Endothelial cell of umbilical vein (primary cell): ENCODE measurements around the gene PARD6G. TPM values are rescaled to one million over a fixed set of nuclear protein-coding genes. Genes with fewer than 3 reads are reported as not detected.

Experiments
- BruUV-seq: library from RNA; stranded (reverse); fragments of 400-500 nt; replicated peaks from 2 replicates; lab custom pipeline; 2021; lab: Mats Ljungman, UMichigan
- CTCF ChIA-PET: fragments of 300-600, 350-600 bp; sonication (Branson Sonifier 250); formaldehyde crosslinking; loops from one replicate; lab custom pipeline; 2021; ENCODE audit warnings: antibody characterized with exemption, inconsistent platforms; lab: Charles Lee
- POLR2A ChIA-PET: fragments of 300-600, 350-600 bp; sonication (Branson Sonifier 250); formaldehyde crosslinking; loops from one replicate; lab custom pipeline; 2021; ENCODE audit warnings: antibody characterized with exemption, inconsistent platforms; lab: Charles Lee
- DNase-seq: peaks from one replicate; pipeline ENCODE4 v3.0.0-alpha.2; 2011; ENCODE audit warnings: low read depth, low spot score
- FAIRE-seq: peaks from 2 replicates; lab custom pipeline; 2011; peaks lifted over from hg19 to GRCh38; lab: Jason Lieb, UNC
- H2AFZ ChIP-seq: 2 replicates; pipeline ENCODE4 v1.6.0; 2012; ENCODE audit warnings: low read depth, low read length, control low read depth, inconsistent platforms
- H3K27ac ChIP-seq: 2 replicates; pipeline ENCODE4 v1.5.1; 2011; ENCODE audit warnings: low read depth, mild to moderate bottlenecking, control low read depth, low read length, moderate library complexity; ENCODE audit not compliant: insufficient read depth
- H3K27me3 ChIP-seq, 2 experiments: 2 replicates each; pipeline versions ENCODE4 v1.6.0 to v1.6.1; 2011; ENCODE audit warnings: low read length in 2 of 2, mixed read lengths in 1 of 2; ENCODE audit not compliant: control insufficient read depth in 2 of 2, insufficient read depth in 2 of 2
- H3K36me3 ChIP-seq, 2 experiments: 2 replicates in 1 of 2; 3 replicates in 1 of 2; pipeline ENCODE4 v1.5.1; 2011; ENCODE audit warnings: low read length in 2 of 2, mild to moderate bottlenecking in 1 of 2, moderate library complexity in 1 of 2; ENCODE audit not compliant: control insufficient read depth in 2 of 2, insufficient read depth in 2 of 2; ENCODE audit errors: extremely low read depth in 1 of 2
- H3K4me1 ChIP-seq: 3 replicates; pipeline ENCODE4 v1.5.1; 2011; ENCODE audit warnings: mild to moderate bottlenecking, low read length; ENCODE audit not compliant: control insufficient read depth, insufficient read depth; ENCODE audit errors: extremely low read depth
- H3K4me2 ChIP-seq: 2 replicates; pipeline ENCODE4 v1.6.1; 2011; ENCODE audit warnings: low read length, control low read depth, mixed read lengths; ENCODE audit not compliant: insufficient read depth
- H3K4me3 ChIP-seq, 3 experiments: fragments of 200-600 bp in 1 of 3; sonication (generic), shearing (Covaris generic) in 1 of 3; replicated peaks in 1 of 3; 2 replicates each; pipeline ENCODE4 v1.5.1; 2011 to 2016; ENCODE audit warnings: control low read depth in 3 of 3, low read length in 3 of 3, mild to moderate bottlenecking in 2 of 3, inconsistent platforms in 1 of 3, low read depth in 1 of 3, moderate library complexity in 1 of 3; ENCODE audit not compliant: insufficient read depth in 1 of 3
- H3K79me2 ChIP-seq: 2 replicates; pipeline ENCODE4 v1.6.0; 2012; ENCODE audit warnings: low read length, inconsistent platforms; ENCODE audit not compliant: control insufficient read depth, insufficient read depth
- H3K9ac ChIP-seq: replicated peaks from 2 replicates; pipeline ENCODE3; 2011; ENCODE audit warnings: low read length, control low read depth; ENCODE audit not compliant: insufficient read depth; ENCODE audit errors: extremely low read depth
- H3K9me1 ChIP-seq: replicated peaks from 3 replicates; pipeline ENCODE4 v1.6.0; 2011; ENCODE audit warnings: mild to moderate bottlenecking, low read length; ENCODE audit not compliant: control insufficient read depth, insufficient read depth; ENCODE audit errors: extremely low read depth
- H3K9me3 ChIP-seq: replicated peaks from 2 replicates; pipeline ENCODE4 v1.5.1; 2012; ENCODE audit warnings: low read length, inconsistent platforms; ENCODE audit not compliant: control insufficient read depth, insufficient read depth
- H4K20me1 ChIP-seq: replicated peaks from 2 replicates; pipeline ENCODE3; 2011; ENCODE audit warnings: mild to moderate bottlenecking, low read length; ENCODE audit not compliant: control insufficient read depth, insufficient read depth; ENCODE audit errors: extremely low read depth
- EZH2 ChIP-seq: IDR thresholded peaks from 2 replicates; pipeline ENCODE4 v1.6.1; 2012; ENCODE audit warnings: borderline replicate concordance, low read depth, mild to moderate bottlenecking, moderate library complexity, low read length, inconsistent platforms; ENCODE audit not compliant: severe bottlenecking
- FOS ChIP-seq: IDR thresholded peaks from 2 replicates; pipeline ENCODE4 v1.6.1; 2011; ENCODE audit warnings: mild to moderate bottlenecking, low read length, moderate library complexity, borderline replicate concordance; ENCODE audit not compliant: insufficient read depth
- GATA2 ChIP-seq: IDR thresholded peaks from 2 replicates; pipeline ENCODE4 v1.7.0; 2011; ENCODE audit warnings: low read depth, mild to moderate bottlenecking, moderate library complexity, mixed read lengths, low read length; ENCODE audit not compliant: insufficient read length, insufficient read depth
- JUN ChIP-seq: IDR thresholded peaks from 2 replicates; pipeline ENCODE4 v1.6.1; 2011; ENCODE audit warnings: borderline replicate concordance, low read depth; ENCODE audit not compliant: insufficient read length, insufficient read depth
- MYC ChIP-seq: IDR thresholded peaks from one replicate; pipeline ENCODE4 v1.6.1; 2011; ENCODE audit warnings: mild to moderate bottlenecking, low read depth, low read length
- POLR2A ChIP-seq: IDR thresholded peaks from 2 replicates; pipeline ENCODE4 v1.6.1; 2012; ENCODE audit warnings: low read depth, mild to moderate bottlenecking, control low read depth, low read length
- POLR2AphosphoS5 ChIP-seq: IDR thresholded peaks from 2 replicates; pipeline ENCODE4 v1.6.1; 2012; ENCODE audit warnings: low read depth, mild to moderate bottlenecking, control low read depth, low read length, moderate library complexity; ENCODE audit not compliant: insufficient read depth
- dilution Hi-C: fragments of 300-500 bp; cut with MboI; formaldehyde crosslinking; loops from one replicate; pipeline ENCODE4 v1.15.0; 2019; ENCODE audit warnings: low sequenced_read_pairs; ENCODE audit not compliant: extremely low pct_ligation_motif_present
- intact Hi-C: fragments of 100-400 bp; cut with micrococcal nuclease; formaldehyde crosslinking; loops from one replicate; pipeline ENCODE4 v1.10.0; 2022
- polyA plus RNA-seq, 4 experiments: library from polyadenylated mRNA; depleted of rRNA in 3 of 4; stranded (reverse) in 3 of 4; unstranded in 1 of 4; fragments of >200 nt; gene quantifications; 2 replicates each; pipeline versions ENCODE4 v1.2.1 to v1.2.3, GENCODE V29; 2011 to 2012; ENCODE audit warnings: missing spikeins in 1 of 4
- total RNA-seq: library from RNA; stranded (reverse); gene quantifications from 2 replicates; pipeline ENCODE4 v1.2.3, GENCODE V29; 2021
- TF ChIP-seq, protein P1 (sequence below), 2 donors: IDR thresholded peaks; 1 replicate in 1 of 2; 2 replicates in 1 of 2; pipeline ENCODE4 v1.5.1; 2011; ENCODE audit warnings: low read length in 2 of 2, mild to moderate bottlenecking in 2 of 2, moderate library complexity in 2 of 2, control low read depth in 1 of 2, inconsistent platforms in 1 of 2, low read depth in 1 of 2; ENCODE audit not compliant: insufficient read depth in 1 of 2; ENCODE audit errors: extremely low read depth in 1 of 2
- TF ChIP-seq, protein P2 (sequence below): IDR thresholded peaks from 2 replicates; pipeline ENCODE4 v1.6.1; 2011; ENCODE audit not compliant: insufficient read depth, insufficient read length

PARD6G gene
- total and polyA plus RNA-seq, 2 donors (not counting 3 experiments of a cell fraction or from before 2014, with no cell fraction given), result 1.2 to 1.8 TPM

- Histone ChIP-seq H2AFZ (no peak overlapping the region), H3K4me3 (no peak overlapping the region), H3K27me3 (no peaks in the 10 kb centered on the region), H3K9me1 (no peaks in the 10 kb centered on the region), H3K27ac (no peak overlapping the region), H3K79me2 (peaks cover 8% of the 10 kb centered on the region), H3K9ac (no peak overlapping the region), H3K4me2 (no peak overlapping the region), H3K9me3 (no peaks in the 10 kb centered on the region), H3K36me3 (peaks cover 12 to 28% of the 10 kb centered on the region in 2 experiments), H3K4me1 (no peaks in the 10 kb centered on the region), H4K20me1 (no peaks in the 10 kb centered on the region)
- no peak for FAIRE-seq
- TF ChIP-seq JUN (no peak), MYC (no peak), POLR2AphosphoS5 (no peak), POLR2A (no peak), FOS (no peak), EZH2 (no peak), GATA2 (no peak)
- TF ChIP-seq, protein P1, sequence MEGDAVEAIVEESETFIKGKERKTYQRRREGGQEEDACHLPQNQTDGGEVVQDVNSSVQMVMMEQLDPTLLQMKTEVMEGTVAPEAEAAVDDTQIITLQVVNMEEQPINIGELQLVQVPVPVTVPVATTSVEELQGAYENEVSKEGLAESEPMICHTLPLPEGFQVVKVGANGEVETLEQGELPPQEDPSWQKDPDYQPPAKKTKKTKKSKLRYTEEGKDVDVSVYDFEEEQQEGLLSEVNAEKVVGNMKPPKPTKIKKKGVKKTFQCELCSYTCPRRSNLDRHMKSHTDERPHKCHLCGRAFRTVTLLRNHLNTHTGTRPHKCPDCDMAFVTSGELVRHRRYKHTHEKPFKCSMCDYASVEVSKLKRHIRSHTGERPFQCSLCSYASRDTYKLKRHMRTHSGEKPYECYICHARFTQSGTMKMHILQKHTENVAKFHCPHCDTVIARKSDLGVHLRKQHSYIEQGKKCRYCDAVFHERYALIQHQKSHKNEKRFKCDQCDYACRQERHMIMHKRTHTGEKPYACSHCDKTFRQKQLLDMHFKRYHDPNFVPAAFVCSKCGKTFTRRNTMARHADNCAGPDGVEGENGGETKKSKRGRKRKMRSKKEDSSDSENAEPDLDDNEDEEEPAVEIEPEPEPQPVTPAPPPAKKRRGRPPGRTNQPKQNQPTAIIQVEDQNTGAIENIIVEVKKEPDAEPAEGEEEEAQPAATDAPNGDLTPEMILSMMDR (IDR thresholded peaks at IDR 0.05; ENCODE audit: extremely low read depth in 1 of 2, insufficient read depth in 1 of 2, low read depth in 1 of 2, low read length in 2 of 2), result no peak
- TF ChIP-seq, protein P2, sequence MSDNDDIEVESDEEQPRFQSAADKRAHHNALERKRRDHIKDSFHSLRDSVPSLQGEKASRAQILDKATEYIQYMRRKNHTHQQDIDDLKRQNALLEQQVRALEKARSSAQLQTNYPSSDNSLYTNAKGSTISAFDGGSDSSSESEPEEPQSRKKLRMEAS, result no peak
- dilution Hi-C loops, result no loop called here
- no peak for DNase-seq
- ChIA-PET POLR2A (no interaction called here), CTCF (interaction anchor here (0.7 kb wide), 1 partner anchor 23 kb away, joined by 3 read pairs; no protein-coding TSS in a partner anchor)
- intact Hi-C loops, result no loop called here
- BruUV-seq, result no TSS peak
Measured at GRCh38 chr18:80136679-80137078, 110.6 kb downstream of the PARD6G start.
